ENCODE results near the gene STX8.

STX8 gene

DNA sequence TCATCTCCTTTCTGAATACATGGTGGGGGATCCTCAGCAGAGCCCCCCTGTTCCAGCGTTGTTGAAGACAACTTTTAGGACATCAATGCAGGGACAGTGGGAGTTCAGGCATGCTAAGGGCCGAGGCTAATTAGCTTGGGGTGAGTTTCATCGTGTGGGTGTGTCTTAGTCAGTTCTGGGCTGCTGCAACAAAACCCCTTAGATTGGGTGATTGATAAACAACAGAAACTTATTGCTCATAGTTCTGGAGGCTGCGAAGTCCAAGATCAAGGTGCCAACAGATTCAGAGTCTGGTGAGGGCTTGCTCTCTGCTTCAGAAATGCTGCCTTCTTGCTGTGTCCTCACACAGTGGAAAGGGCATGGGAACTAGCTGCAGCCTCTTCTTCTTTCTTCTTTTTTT is 340.3 kb downstream of the STX8 start:
- no peak for DNase-seq

DNA sequence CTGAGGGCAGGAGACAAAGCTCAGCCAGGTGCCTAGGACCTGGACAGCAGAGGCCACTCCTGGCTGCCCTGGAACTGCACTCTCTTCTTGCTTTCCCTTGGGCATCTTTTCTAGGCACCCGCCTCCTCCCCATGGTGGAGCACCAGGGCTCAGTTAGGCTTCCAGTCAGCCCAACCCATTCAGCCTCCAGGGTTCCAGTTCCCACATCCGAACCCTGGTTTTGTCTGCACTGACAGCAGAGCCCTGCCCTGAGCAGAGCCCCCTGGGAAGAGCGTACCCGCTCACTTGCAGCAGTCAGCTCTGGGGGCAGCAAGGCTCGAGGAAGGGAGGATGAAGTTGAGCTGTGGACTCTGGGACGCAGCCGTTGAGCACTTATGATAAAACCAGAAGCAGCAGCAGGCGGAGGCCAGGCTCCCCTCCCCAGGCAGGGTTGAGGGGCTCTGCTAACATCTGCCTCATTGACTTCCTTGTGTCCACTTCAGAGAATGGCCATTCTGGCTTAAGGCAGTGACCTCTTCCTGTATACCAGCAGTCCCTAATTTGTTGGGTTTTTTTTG is 341.2 kb downstream of the STX8 start:
- no peak for DNase-seq

DNA sequence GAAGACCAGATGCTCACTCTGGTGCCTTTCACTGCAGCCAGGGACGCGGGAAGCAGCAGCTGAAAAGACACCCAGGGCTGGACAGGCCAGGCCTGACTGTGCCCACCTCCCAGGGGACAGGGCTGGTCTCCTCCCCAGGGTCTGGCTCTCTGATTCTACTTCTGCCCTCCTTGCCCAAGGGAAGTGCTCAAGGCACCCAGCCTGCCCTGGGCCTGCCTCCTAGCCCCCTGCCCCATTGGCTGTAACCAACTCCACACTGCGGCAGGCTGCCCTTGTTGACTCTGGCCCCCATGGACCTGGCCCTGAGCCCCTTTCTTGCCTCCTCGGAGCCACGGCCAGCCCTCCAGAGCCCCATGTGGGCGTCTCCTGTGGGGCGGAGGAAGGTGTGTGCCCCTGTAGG is 341.9 kb downstream of the STX8 start:
- DNase-seq = no peak

DNA sequence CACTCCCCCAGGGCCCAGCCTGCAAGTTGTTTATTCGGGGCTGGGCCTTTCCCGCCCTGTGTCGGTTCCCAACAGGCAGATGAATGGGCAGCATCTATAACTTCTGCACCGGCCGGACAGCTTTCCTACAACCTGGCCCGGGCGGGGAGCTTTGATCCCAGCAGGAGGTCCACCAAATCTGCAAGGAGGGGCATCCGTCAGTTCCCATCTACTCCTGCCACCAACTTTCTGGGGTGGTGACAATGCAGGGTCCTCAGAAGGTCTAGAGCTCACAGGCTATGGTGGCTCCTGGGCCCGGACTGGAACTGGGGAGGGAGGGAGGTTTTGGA is 342.4 kb downstream of the STX8 start:
- no peak for DNase-seq

DNA sequence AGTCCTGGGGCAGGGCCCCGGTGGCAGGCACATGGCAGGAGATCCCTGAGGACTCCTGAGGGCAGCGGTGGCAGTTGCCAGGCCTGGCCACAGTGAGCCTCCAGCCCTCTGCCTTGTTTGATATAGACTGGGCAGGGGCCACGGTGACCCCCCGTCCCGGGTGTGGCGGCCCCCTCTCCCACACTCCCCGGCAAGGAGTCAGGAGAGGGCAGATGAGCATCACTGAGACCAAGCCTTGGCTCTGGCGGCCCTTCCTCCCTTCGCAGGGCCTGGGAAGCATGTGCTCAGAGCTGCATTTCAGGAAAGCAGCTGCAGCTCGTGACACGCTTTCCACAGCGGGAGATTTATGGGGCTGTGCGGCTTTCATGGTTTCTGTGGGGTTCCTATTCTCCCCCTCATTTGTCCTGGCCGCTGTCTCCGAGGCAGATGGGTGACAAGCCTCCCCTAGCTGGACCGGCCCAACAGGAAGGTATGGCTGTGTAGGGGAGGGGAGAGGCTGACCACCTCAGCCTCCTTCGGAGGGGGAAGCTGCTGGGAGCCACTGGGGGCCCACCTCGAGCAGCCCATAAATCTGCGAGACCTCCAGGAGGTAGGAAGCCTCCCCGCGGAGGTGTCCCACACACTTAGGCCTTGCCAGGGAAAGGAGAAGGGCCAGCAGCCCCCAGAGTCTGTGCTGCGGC is 342.9 kb downstream of the STX8 start:
- no peak for DNase-seq

DNA sequence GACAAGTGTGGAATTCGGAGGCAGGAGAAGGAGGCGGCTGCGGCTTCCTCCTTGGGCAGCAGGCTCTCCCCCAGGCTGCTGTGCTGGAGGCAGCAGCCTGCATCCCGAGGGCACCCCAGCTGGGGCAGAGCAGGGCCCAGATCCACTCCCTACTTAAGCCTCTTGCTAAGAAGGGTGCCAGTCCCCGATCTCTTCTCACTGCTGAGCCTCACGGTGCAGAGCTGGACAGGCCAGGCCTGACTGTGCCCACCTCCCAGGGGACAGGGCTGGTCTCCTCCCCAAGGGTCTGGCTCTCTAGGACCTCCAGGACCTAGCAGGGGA is 343.5 kb downstream of the STX8 start:
- DNase-seq = no peak

DNA sequence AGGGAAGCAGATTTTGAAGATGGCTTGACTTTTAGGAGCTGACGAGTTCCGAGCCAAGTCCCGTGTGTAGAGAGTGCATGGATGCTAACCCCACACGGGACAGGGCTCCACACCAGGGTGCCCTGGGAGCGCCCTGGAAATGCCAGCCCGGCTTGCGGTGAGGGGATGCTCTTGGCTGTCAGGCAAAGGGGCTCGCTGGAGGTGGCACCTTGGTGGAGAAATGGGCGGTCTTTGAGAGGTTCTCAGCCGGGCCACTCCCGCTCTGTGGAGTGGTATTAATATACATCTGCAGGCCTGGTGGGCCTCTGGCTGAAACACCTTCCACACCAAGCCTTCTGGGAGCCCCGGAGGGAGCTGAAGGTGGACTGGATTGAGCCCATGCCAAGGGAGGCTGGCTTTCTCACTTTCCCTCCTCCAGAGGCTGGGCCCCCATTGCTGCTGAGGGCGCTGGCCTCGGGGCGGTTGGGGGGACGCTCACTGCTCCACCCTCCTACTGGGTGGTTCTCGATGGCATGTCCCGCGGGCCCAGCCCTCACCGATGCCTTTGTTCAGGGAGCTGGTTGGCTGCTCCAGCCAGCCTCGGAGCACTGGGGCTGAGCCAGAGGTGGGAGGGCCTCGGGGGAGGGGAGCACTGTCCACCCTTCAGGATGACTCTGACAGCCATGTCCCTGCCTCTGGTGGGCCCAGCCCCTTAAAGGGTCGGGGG is 344.0 kb downstream of the STX8 start:
- no peak for DNase-seq

DNA sequence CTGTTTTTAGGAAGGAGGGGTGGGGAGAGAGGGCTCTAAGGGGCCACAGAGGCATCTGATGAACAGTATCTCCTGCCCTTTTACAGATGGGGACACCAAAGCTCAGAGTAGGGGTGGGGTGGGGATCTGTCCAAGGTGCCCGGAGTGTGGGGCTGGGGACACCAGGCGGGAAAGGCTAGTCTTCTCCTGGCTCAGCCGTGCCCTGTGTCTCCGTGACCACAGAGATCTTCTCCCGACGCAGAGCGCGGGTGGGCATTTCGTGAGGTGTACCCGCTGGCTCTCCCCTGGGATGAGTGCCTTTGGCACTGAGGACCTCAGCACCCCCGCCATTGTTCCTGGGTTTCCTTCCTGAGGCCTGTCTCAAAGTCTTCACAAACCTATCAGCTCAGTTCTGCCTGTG is 344.8 kb downstream of the STX8 start:
- DNase-seq = no peak

DNA sequence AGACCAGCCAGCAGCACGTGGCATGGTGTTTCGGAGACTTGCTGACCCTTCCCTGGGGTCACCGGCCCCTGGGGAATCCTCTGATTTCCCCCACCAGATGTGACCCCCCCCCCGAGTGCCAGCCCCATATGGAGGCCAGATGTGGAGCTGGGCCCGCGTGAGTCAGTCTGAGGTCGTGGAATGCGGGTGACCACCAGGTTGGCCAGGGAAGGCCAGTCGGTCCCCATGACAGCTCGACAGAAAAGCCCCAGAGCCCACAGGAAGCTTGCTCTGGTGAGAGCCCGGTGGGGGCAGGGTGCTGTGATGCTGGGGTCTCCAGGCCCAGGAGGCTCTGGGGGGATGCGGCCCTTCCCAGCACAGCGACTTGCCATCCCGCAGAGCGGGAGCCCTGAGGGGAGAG is 345.3 kb downstream of the STX8 start:
- no peak for DNase-seq

DNA sequence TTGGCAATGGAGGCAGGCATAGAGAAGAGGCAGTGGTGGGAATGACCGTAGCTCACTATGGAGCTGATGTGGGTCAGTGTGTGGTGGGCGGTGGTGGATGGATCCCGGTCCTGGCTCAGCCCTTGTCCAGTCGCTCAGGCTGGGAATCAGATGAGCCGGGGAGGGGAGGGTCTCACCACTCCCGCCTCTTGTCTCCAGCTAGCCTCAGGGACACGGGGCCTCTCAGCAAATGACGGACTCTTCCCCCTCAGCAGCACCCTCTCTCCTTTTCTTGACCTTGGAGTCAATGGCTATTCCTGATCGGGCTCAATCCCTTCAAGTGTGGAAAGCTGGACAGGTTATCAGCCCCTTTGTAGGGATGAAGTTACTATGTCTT is 345.8 kb downstream of the STX8 start:
- no peak for DNase-seq

DNA sequence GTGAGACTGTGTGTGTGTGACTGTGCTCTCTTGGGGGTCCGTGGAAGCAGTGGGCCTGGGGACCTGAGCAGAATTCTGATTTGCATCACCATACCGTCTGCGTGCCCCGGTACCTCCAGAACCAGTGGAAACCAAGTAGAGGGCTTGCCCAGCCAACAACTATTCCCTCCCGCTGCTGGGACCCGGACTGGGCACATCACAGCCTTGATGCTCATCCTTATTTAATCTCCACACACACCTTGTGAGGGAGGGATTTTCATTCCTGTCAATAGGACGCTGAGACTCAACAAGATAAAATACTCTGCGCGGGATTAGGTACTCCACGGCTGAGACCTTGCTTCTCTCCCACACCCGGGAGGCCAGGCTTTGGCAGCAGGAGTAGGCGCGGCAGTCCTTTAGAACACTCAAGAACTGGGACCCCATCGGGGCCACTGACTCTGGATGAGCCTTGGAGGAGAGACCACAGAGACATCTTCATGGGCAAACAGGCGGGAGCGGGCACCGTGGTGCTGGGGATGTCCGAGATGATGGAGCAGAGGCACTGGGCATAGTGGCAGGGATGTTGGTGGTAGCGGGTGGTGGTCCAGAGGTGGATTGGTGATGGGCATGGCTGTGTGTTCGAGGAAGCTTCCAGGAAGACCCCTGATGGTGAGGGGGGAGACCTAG is 346.3 kb downstream of the STX8 start:
- no peak for DNase-seq

DNA sequence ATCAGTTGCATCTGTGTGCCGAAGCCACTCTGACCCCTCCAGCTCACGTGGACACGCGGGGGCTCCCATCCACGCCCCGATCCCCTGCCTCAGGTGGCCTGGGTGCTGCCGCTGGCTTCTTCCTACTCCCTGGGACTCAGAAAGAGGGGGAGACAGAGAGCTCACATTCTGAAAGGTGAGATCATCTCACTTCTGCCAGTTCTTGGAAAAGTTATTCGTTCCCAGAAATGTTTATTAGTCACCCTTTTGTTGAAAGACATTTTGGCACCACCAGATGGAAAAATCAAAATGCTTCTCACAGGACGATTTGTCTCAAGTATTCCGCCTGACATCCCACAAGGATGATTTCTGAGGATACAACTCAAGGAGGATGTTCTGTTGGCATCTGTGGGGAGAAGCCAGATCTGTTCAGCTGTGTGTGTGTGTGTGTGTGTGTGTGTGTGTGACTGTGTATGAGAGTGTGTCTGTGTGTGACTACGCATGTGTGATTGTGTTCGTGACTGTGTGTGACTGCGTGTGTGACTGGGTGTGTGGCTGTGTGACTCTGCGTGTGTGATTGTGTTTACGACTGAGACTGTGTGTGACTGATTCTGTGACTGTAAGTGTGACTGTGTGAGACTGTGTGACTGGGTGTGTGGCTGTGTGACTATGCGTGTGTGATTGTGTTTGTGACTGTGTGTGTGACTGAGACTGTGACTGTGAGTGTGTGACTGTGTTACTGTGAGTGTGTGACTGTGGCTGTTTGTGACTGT is 347.0 kb downstream of the STX8 start:
- no peak for DNase-seq

DNA sequence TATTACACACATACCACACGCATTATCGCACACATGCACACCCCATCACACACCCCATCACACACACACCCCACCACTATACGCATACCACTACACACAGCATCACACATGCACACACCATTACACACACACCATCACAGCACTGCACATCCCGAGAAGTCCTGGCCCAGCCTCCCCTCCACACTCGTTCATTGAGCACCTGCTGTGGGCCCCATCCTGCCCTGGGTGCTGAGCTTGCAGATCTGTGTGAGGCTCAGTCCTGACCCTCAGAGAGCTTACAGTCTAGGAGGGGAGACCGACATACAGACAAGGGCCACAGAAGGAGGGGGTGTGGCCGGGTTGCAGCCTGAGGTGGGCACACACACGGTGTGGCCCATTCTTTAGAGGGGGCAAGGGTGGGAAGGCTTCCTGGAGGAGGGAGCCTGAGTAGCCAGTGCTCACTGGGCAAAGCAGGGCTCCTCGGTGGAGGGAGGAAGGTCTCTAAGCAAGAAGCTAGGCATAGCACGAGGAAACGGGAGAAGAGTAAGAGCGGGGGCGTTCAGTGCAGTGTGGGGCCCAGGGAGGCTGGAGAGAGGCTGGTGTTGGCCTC is 347.7 kb downstream of the STX8 start:
- DNase-seq = no peak

DNA sequence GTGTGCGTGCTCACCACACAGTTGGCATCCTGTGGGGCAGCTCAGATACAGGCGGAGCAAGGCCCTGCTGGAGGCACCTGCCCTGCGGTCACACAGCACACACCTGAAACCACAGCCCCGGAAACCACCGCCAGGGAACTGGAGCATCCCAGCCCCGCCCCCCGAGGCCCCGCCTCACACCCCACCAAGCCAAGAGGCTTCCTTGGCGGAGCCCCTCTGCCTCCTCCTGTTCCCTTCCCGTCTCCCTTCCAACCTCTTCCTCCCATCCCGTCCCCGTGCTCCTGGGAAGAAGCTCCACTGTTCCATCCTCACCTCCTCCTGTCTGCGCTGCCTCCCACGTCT is 348.9 kb downstream of the STX8 start:
- DNase-seq = no peak

DNA sequence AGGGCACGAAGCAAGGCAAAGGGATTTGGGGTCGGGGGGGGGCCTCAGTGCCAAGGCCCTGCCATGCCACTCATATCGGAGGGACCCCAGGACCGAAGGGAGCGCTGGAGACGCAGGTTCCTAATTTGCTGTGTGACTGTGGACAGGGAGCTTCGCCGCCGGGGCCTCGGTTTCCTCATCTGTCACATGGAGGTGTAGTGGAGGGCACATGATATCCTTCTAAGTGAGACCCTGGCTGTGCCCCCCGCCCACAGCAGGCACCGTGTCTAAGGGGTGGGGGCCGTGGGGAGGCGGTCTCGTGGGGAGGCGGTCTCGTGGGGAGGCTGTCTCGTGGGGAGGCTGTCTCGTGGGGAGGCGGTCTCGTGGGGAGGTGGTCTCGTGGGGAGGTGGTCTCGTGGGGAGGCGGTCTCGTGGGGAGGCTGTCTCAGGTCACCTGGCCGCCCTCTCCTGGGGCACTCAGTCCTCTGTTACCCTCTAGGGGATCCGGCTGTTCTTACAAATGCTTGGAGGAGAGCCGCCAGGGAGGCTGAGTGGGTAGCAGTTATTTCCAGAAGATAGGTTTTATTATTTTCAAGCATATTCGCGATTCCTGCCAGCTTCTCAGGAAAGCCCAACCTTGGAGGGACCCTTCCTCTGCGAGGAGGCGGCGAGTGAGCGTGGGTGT is 349.4 kb downstream of the STX8 start:
- no peak for DNase-seq

DNA sequence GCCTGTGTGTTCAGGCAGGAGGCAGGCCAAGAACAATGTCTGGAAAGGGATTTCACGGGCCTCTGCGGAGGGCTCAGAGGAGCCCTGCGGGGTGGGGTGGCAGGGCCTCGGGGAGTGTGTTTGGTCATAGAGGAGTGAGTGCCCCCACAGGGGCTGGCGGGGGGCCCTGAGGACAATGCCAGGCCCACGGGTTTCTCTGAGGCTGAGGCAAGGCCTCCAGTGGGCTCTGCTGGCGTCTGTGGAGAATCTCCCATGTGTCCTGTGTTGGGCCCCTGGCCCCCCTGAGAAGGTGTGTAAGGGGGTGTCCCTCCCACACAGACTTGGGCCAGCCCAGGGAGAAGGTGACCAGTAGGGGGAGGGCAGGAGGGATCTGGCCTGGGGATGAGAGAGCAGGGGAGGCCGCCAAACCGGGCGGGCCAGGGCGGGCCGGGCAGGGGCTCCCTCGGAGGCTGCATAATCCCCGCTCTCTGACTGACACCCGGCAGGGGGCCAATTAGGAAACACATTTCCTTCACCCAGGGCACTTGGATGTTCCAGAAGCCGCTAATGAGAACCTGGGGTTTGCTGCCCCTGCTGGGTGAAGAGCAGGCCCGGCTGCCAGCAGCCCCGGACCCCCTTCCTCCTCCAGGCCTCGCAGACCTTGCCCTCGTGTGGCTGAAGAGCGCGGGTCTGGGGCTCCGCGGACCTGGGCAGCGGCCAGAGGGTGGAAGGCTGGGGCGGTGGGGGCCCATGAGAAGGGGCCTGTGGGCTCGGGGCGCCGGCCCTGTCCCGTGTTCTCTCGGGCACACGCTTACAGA is 350.1 kb downstream of the STX8 start:
- DNase-seq = no peak

DNA sequence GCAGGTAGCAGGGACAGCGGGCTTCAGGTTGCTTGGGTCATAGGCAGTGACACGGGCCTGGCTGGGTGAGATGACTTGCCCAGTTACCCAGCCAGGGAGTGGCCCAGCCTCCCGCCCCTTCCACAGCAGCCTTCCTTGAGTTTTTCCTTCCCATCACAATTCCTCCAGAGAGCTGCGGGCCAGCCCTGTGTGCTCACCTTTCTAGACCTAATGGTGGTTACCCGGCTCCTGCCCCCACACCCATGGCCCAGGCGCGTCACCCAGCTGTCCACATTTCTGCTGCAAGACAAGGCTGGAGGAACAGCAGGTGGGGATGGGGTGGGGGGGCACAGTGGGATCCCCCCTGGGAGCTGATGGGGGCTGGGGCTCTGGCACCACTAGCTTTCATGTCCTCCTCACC is 351.1 kb downstream of the STX8 start:
- no peak for DNase-seq

DNA sequence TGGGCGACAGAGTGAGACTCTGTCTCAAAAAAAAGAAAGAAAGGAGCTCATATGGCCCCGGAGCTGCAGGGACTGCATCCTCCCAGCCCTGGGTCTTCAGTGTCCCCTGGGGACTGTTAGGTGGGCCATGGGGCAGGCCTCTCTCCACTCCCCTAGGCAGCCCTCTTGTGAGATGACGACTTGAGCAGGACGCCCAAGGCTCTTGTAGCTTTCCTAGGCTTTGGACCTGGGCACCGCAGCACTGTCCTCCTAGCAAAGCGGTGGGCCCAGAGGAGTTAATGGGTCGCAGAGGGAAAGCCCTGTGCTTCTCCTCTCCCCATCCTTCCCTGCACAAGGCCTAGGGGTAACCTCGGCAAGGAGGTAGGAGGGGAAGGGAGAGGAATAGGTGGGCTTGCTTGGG is 352.1 kb downstream of the STX8 start:
- DNase-seq = no peak

DNA sequence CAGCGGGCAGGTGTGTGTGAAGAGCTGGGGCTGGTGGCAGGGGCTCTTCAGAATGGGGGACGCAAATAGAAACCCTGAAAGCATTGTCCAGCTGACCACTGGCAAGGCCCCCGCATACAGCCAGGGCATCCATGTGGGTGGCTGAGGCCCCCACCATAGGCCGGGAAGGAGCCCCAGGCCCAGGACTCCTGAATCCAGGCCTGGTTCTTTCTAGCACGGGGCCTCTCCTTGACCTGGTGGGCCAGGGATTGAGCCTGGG is 353.8 kb downstream of the STX8 start:
- no peak for DNase-seq

DNA sequence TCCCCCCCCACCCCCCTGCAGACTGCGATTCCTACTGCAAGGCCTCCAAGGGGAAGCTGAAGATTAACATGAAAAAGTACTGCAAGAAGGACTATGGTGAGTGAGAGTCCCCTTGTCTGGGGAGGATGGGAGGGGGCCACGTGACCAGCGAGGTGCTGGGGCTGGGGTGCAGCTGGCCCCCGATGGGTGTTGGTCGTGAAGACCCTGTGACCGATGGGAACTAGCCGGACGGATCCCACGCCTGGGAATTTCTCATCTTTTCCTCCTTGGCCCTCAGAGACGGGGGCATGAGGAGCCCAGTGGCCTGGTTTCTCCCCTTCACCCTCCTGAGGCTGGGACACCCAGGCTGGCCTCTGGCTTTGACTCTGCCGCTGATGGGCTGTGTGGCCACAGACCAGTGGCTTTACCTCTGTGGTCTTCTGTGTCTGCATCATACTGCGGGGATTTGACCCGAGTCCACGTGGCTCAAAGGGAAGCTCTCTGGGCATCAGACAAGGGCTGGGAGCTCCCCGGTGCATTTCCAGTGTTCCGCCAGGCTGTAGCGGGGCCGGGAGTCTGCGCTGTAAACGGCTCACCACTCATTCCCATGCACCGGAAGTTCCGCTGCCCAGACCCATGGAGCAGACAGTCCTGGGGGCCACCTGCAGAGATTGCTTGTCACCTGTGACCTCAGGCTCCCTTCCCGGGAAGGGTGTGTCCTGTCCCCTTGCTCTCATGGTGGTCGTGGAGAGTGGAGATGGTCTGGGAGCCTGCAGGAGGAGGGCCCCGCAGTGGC is 354.3 kb downstream of the STX8 start:
- DNase-seq = no peak

DNA sequence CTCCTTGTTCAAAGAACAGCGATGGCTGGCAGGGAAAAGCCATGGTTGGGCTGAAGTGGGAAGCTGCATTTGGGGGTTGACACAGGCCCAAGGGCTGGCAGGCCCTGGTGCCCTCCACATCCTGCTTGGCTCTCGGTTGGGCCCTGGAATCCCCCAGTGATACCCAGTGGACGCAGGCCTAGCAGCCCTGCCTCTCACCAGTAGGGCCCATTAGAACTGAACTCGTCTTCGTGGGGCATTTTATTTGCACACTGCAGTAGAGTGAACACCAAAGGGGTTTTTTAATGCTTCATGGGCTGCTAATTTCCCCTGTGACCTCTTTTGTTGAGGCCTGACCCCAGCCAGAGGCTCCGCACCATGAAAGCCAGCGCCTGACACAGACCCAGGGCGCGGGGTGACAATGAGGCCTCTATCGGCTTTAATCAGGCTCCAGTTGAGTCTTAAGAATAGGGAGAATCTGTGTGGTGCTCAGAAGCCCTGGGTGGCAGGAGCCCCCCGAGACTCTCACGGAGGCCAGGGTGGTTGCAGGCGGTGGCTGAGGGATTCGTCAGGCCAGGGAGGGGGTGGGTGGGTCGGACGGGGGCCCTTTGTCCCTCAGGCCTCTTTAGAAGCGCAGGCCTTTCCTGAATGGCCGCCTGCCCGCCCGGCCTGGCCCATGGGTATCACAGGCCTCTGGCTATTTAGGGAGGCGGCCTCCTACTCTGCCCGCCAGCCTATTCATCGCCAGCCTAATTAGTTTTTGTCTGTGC is 355.0 kb downstream of the STX8 start:
- DNase-seq = no peak

Measured in NCI-H146 (cell line).